B cell (primary cell): ENCODE measurements around the gene PPEF1. TPM values are rescaled to one million over a fixed set of nuclear protein-coding genes. Genes with fewer than 3 reads are reported as not detected.
A peak's percentile ranks its signal among the peaks of the same experiment; 100 is the strongest.

Source experiments
- ATAC-seq: fragments of 200-7000 bp; cut with Tn5 transposase; one replicate; pipeline ENCODE4 v1.10.0; 2021; ENCODE audit warnings: low read depth, mild to moderate bottlenecking, moderate number of reproducible peaks, moderate library complexity
- CTCF ChIA-PET: fragments of 350-600 bp; sonication (Branson Sonifier 250); formaldehyde crosslinking; loops from one replicate; lab custom pipeline; 2021; ENCODE audit warnings: antibody characterized with exemption, inconsistent platforms; lab: Charles Lee
- POLR2A ChIA-PET: fragments of 350-600 bp; sonication (Branson Sonifier 250); formaldehyde crosslinking; loops from one replicate; lab custom pipeline; 2021; ENCODE audit warnings: antibody characterized with exemption; lab: Charles Lee
- DNase-seq: peaks from one replicate; pipeline ENCODE4 v3.0.0; 2013
- H2AFZ ChIP-seq: 2 replicates; pipeline ENCODE4 v1.6.1; 2012; ENCODE audit warnings: mild to moderate bottlenecking, low read depth, low read length; ENCODE audit not compliant: insufficient read depth, poor library complexity, severe bottlenecking
- H3K27ac ChIP-seq, 2 donors: 1 replicate in 1 of 2; 2 replicates in 1 of 2; pipeline ENCODE4 v1.5.1; 2012 to 2013; ENCODE audit warnings: low read length in 2 of 2, mild to moderate bottlenecking in 2 of 2, moderate library complexity in 1 of 2
- H3K27me3 ChIP-seq, 4 experiments: fragments of 200-600 bp in 1 of 4; sonication (generic) in 1 of 4; replicated peaks in 1 of 4; 1 replicate in 2 of 4; 2 replicates in 2 of 4; pipeline versions ENCODE4 v1.6.1 to v1.7.0; 2013 to 2016; ENCODE audit warnings: low read length in 3 of 4, mild to moderate bottlenecking in 2 of 4, mixed read lengths in 1 of 4, moderate library complexity in 1 of 4; ENCODE audit not compliant: insufficient read depth in 4 of 4, control insufficient read depth in 3 of 4; ENCODE audit errors: control extremely low read depth in 1 of 4
- H3K36me3 ChIP-seq, 2 experiments: replicated peaks in 1 of 2; 1 replicate in 1 of 2; 2 replicates in 1 of 2; pipeline versions ENCODE4 v1.6.1 to v1.7.1; 2013; ENCODE audit warnings: low read length in 1 of 2; ENCODE audit not compliant: insufficient read depth in 2 of 2, control insufficient read depth in 1 of 2; ENCODE audit errors: control extremely low read depth in 1 of 2, extremely low read depth in 1 of 2
- H3K4me1 ChIP-seq, 2 donors: fragments of 200-600 bp in 1 of 2; sonication (generic) in 1 of 2; 1 replicate in 1 of 2; 2 replicates in 1 of 2; pipeline versions ENCODE4 v1.5.1 to v1.6.1; 2013 to 2017; ENCODE audit warnings: low read length in 2 of 2; ENCODE audit not compliant: control insufficient read depth in 2 of 2, insufficient read depth in 2 of 2
- H3K4me2 ChIP-seq: replicated peaks from 2 replicates; pipeline ENCODE3; 2012; ENCODE audit warnings: mild to moderate bottlenecking, low read depth, low read length; ENCODE audit not compliant: poor library complexity, severe bottlenecking
- H3K4me3 ChIP-seq, 5 experiments: fragments of 200-600 bp in 1 of 5; sonication (generic) in 1 of 5; 1 replicate in 3 of 5; 2 replicates in 2 of 5; pipeline versions ENCODE4 v1.5.1 to v1.7.0; 2011 to 2016; ENCODE audit warnings: low read length in 4 of 5, mild to moderate bottlenecking in 4 of 5, low read depth in 2 of 5, control low read depth in 1 of 5, moderate library complexity in 1 of 5; ENCODE audit not compliant: insufficient read depth in 1 of 5; ENCODE audit errors: control extremely low read depth in 1 of 5, extremely low read depth in 1 of 5
- H3K79me2 ChIP-seq: fragments of 200-600 bp; sonication (generic); one replicate; pipeline ENCODE4 v1.6.0; 2016; ENCODE audit warnings: low read length; ENCODE audit not compliant: control insufficient read depth, insufficient read depth
- H3K9ac ChIP-seq: fragments of 200-600 bp; sonication (generic); 2 replicates; pipeline ENCODE4 v1.6.1; 2017; ENCODE audit warnings: mild to moderate bottlenecking, low read length, moderate library complexity
- H3K9me3 ChIP-seq, 3 donors: one replicate each; pipeline versions ENCODE4 v1.6.1 to v1.7.1; 2013; ENCODE audit warnings: low read length in 2 of 3; ENCODE audit not compliant: control insufficient read depth in 2 of 3, insufficient read depth in 1 of 3; ENCODE audit errors: control extremely low read depth in 1 of 3
- H4K20me1 ChIP-seq: 2 replicates; pipeline ENCODE4 v1.6.0; 2012; ENCODE audit warnings: mild to moderate bottlenecking, low read length; ENCODE audit not compliant: insufficient read depth, control insufficient read depth, poor library complexity, severe bottlenecking
- H3K27ac Mint-ChIP-seq: one replicate; pipeline ENCODE4 v1.8.0; 2021; ENCODE audit warnings: mixed read lengths
- H3K27me3 Mint-ChIP-seq: one replicate; pipeline ENCODE4 v1.8.0; 2021; ENCODE audit warnings: mixed read lengths
- H3K4me1 Mint-ChIP-seq: one replicate; pipeline ENCODE4 v1.8.0; 2021; ENCODE audit warnings: mixed read lengths
- H3K4me3 Mint-ChIP-seq: one replicate; pipeline ENCODE4 v1.8.0; 2021; ENCODE audit warnings: mixed read lengths
- H3K9me3 Mint-ChIP-seq: one replicate; pipeline ENCODE4 v1.8.0; 2022; ENCODE audit warnings: mixed read lengths; ENCODE audit not compliant: insufficient read depth
- CTCF ChIP-seq: fragments of 200-600 bp; IDR thresholded peaks from one replicate; pipeline ENCODE4 v1.8.0; 2022; ENCODE audit warnings: antibody characterized with exemption, mild to moderate bottlenecking
- EZH2 ChIP-seq: IDR thresholded peaks from 2 replicates; pipeline ENCODE4 v1.6.1; 2012; ENCODE audit warnings: borderline replicate concordance, low read depth, mild to moderate bottlenecking, moderate library complexity, low read length; ENCODE audit not compliant: insufficient read depth, poor library complexity, severe bottlenecking
- WGBS: methylation state at CpG from one replicate; pipeline ENCODE4 v1.1.5; 2013; ENCODE audit warnings: missing lambda C conversion rate; ENCODE audit not compliant: insufficient coverage; 5-methylcytosine and 5-hydroxymethylcytosine counted together
- intact Hi-C: fragments of 100-400 bp; cut with micrococcal nuclease; formaldehyde crosslinking; loops from one replicate; pipeline ENCODE4 v1.10.0; 2022
- polyA plus RNA-seq: library from polyadenylated mRNA; depleted of rRNA; stranded (reverse); fragments of >200 nt; gene quantifications from 2 replicates; pipeline ENCODE4 v1.2.3, GENCODE V29; 2012
- total RNA-seq, 2 donors: library from RNA; stranded (reverse); fragments of 120-200 nt in 1 of 2; gene quantifications; 1 replicate in 1 of 2; 2 replicates in 1 of 2; pipeline versions ENCODE4 v1.2.3 to v1.2.4, GENCODE V29; 2013 to 2022

Gene PPEF1
- total and polyA plus RNA-seq, 2 donors (not counting 1 experiment from before 2014, with no cell fraction given) = 0.22 to 0.52 TPM

GRCh38 chrX:18668071-18668835 is 39.2 kb upstream of the PPEF1 start:
- Histone ChIP-seq H3K9me3 (no peaks in the 10 kb centered on the region), H3K27ac (no peak overlapping the region), H3K79me2 (no peaks in the 10 kb centered on the region), H3K27me3 (no peaks in the 10 kb centered on the region), H4K20me1 (no peaks in the 10 kb centered on the region), H3K36me3 (no peaks in the 10 kb centered on the region), H3K4me3 (peak overlapping the region in 2 of 5 experiments; percentile 4 to 9), H3K9ac (peak overlapping the region; percentile 6), H3K4me2 (peak overlapping the region; percentile 47), H3K4me1 (peaks cover 3 to 10% of the 10 kb centered on the region in 2 donors), H2AFZ (peak overlapping the region; percentile 24)
- ATAC-seq = no peak
- Mint-ChIP-seq H3K9me3 (no peaks in the 10 kb centered on the region), H3K4me3 (peak overlapping the region; percentile 69), H3K27me3 (no peaks in the 10 kb centered on the region), H3K4me1 (peaks cover 10% of the 10 kb centered on the region), H3K27ac (peak overlapping the region; percentile 68)
- WGBS = 65% methylated on average over 4 of the region's 15 CpGs
- intact Hi-C loops = no loop called here
- DNase-seq = no peak
- ChIA-PET POLR2A (no interaction called here), CTCF (no interaction called here)
- TF ChIP-seq EZH2 (no peak), CTCF (no peak)

GRCh38 chrX:18672008-18672407 is 35.4 kb upstream of the PPEF1 start, which contains the start of gene RS1:
RS1 (minus strand) TSS chrX:18672108; CDS start chrX:18672068, 40 bp downstream.
- H2AFZ ChIP-seq = no peak within 1 kb of the TSS
- TF ChIP-seq EZH2 (no peak), CTCF (no peak)
- no peak within 1 kb of the TSS for H3K27ac ChIP-seq
- Mint-ChIP-seq H3K27ac (no peak within 1 kb of the TSS), H3K27me3 (no peaks in the 10 kb centered on the region), H3K4me3 (no peak within 1 kb of the TSS), H3K4me1 (peaks cover 16% of the 10 kb centered on the region), H3K9me3 (no peaks in the 10 kb centered on the region)
- no peaks in the 10 kb centered on the region for H3K79me2 ChIP-seq
- CTCF ChIA-PET = no interaction called here
- no peak within 1 kb of the TSS for H3K4me3 ChIP-seq
- no peaks in the 10 kb centered on the region for H4K20me1 ChIP-seq
- POLR2A ChIA-PET = no interaction called here
- DNase-seq (no peak), ATAC-seq (no peak)
- H3K27me3 ChIP-seq = no peaks in the 10 kb centered on the region
- intact Hi-C loops = loop anchor here (10.0 kb wide), 3 partner anchors 673 to 1593 kb away; partner anchors contain the start of genes PDHA1, RPS6KA3 and SCML1
- H3K9me3 ChIP-seq = no peaks in the 10 kb centered on the region
- 100% methylated on average over 6 of the region's 10 CpGs for WGBS
- H3K9ac ChIP-seq = no peak within 1 kb of the TSS
- H3K36me3 ChIP-seq = no peaks in the 10 kb centered on the region
- peaks cover 3 to 10% of the 10 kb centered on the region in 2 donors for H3K4me1 ChIP-seq
- no peak within 1 kb of the TSS for H3K4me2 ChIP-seq
